Common myeloid progenitor, CD34-positive (primary cell): ENCODE data around the gene VASN.

Experiments
- CTCF ChIA-PET: fragments of 350-600 bp; sonication (Branson Sonifier 250); formaldehyde crosslinking; loops from one replicate; lab custom pipeline; 2021; ENCODE audit warnings: antibody characterized with exemption; lab: Charles Lee
- POLR2A ChIA-PET: fragments of 350-600 bp; sonication (Branson Sonifier 250); formaldehyde crosslinking; loops from one replicate; lab custom pipeline; 2021; ENCODE audit warnings: antibody characterized with exemption; lab: Charles Lee
- DNase-seq, 3 donors: peaks; one replicate each; pipeline versions ENCODE4 v3.0.0 to v3.0.0-alpha.2; 2013
- H3K27ac ChIP-seq, 2 experiments: 1 replicate in 1 of 2; 2 replicates in 1 of 2; pipeline ENCODE4 v1.7.0; 2013; ENCODE audit warnings: inconsistent platforms in 2 of 2, low read length in 2 of 2, mild to moderate bottlenecking in 2 of 2, low read depth in 1 of 2, moderate library complexity in 1 of 2; ENCODE audit not compliant: severe bottlenecking in 2 of 2, insufficient read depth in 1 of 2, poor library complexity in 1 of 2
- H3K27me3 ChIP-seq, 5 experiments: replicated peaks in 2 of 5; 1 replicate in 3 of 5; 2 replicates in 2 of 5; pipeline versions ENCODE4 v1.6.1 to v1.7.0; 2013; ENCODE audit warnings: low read length in 4 of 5, mild to moderate bottlenecking in 2 of 5, moderate library complexity in 2 of 5, inconsistent platforms in 1 of 5; ENCODE audit not compliant: insufficient read depth in 5 of 5, control insufficient read depth in 4 of 5
- H3K36me3 ChIP-seq, 4 experiments: 1 replicate in 2 of 4; 2 replicates in 2 of 4; pipeline versions ENCODE4 v1.6.1 to v1.7.0; 2013; ENCODE audit warnings: low read length in 3 of 4, control low read depth in 1 of 4, mild to moderate bottlenecking in 1 of 4; ENCODE audit not compliant: control insufficient read depth in 4 of 4, insufficient read depth in 4 of 4
- H3K4me1 ChIP-seq, 4 experiments: 1 replicate in 3 of 4; 2 replicates in 1 of 4; pipeline versions ENCODE4 v1.6.1 to v1.7.1; 2013; ENCODE audit warnings: low read length in 3 of 4, mild to moderate bottlenecking in 3 of 4, control low read depth in 1 of 4, inconsistent platforms in 1 of 4, moderate library complexity in 1 of 4; ENCODE audit not compliant: control insufficient read depth in 4 of 4, insufficient read depth in 4 of 4; ENCODE audit errors: control extremely low read depth in 1 of 4
- H3K4me3 ChIP-seq, 7 experiments: 1 replicate in 4 of 7; 2 replicates in 3 of 7; pipeline versions ENCODE4 v1.5.1 to v1.7.0; 2013; ENCODE audit warnings: mild to moderate bottlenecking in 7 of 7, low read length in 6 of 7, moderate library complexity in 6 of 7, inconsistent platforms in 2 of 7, low read depth in 2 of 7, control low read depth in 1 of 7; ENCODE audit not compliant: insufficient read depth in 4 of 7, control insufficient read depth in 1 of 7; ENCODE audit errors: extremely low read depth in 1 of 7
- H3K9me3 ChIP-seq, 5 experiments: 1 replicate in 4 of 5; 2 replicates in 1 of 5; pipeline versions ENCODE4 v1.6.1 to v1.7.1; 2013; ENCODE audit warnings: low read length in 4 of 5, mild to moderate bottlenecking in 2 of 5, inconsistent platforms in 1 of 5, low read depth in 1 of 5, moderate library complexity in 1 of 5; ENCODE audit not compliant: control insufficient read depth in 4 of 5, insufficient read depth in 2 of 5; ENCODE audit errors: control extremely low read depth in 1 of 5
- WGBS: methylation state at CpG from one replicate; pipeline ENCODE4 v1.1.5; 2013; ENCODE audit not compliant: insufficient coverage; 5-methylcytosine and 5-hydroxymethylcytosine counted together

Gene VASN

GRCh38 chr16:4325253-4325758 lies 46.3 kb upstream of the VASN start:
- WGBS, result 89% methylated on average over 5 of the region's 6 CpGs
- CTCF ChIA-PET, result interaction anchor here (3.7 to 14.1 kb wide), 3 partner anchors 10 to 39 kb away, joined by 14 to 188 read pairs (median 132); partner anchors contain the start of gene GLIS2
- H3K9me3 ChIP-seq, result no peaks in the 10 kb centered on the region
- POLR2A ChIA-PET, result no interaction called here
- H3K36me3 ChIP-seq, result no peaks in the 10 kb centered on the region
- no peaks in the 10 kb centered on the region for H3K27me3 ChIP-seq
- H3K4me3 ChIP-seq, result no peak overlapping the region
- peaks cover 0 to 21% (median 17%) of the 10 kb centered on the region in 4 experiments for H3K4me1 ChIP-seq
- no peak overlapping the region for H3K27ac ChIP-seq
- peak in 1 of 3 donors; percentile 57 for DNase-seq

- Histone ChIP-seq H3K9me3 (no peaks in the 10 kb centered on the region), H3K4me3 (peak overlapping the region; percentile 8 to 77 (median 61)), H3K4me1 (peaks cover 0 to 21% (median 17%) of the 10 kb centered on the region in 4 experiments), H3K36me3 (no peaks in the 10 kb centered on the region), H3K27ac (no peak overlapping the region), H3K27me3 (no peaks in the 10 kb centered on the region)
- ChIA-PET CTCF (interaction anchor here (1.0 to 14.1 kb wide), 9 partner anchors 12 to 128 kb away, joined by 3 to 188 read pairs (median 13); partner anchors contain the start of genes GLIS2 and TFAP4), POLR2A (no interaction called here)
- 7% methylated on average over 17 of the region's 57 CpGs for WGBS
- DNase-seq, result peak in 1 of 3 donors; percentile 58
Measured at GRCh38 chr16:4327386-4328045, 44.1 kb upstream of the VASN start.

- CTCF ChIA-PET, result interaction anchor here (0.8 to 14.1 kb wide), 13 partner anchors 10 to 129 kb away, joined by 3 to 188 read pairs (median 6); partner anchors contain the start of gene TFAP4
- Histone ChIP-seq H3K4me1 (peaks cover 0 to 23% (median 17%) of the 10 kb centered on the region in 4 experiments), H3K36me3 (no peaks in the 10 kb centered on the region), H3K27ac (no peak overlapping the region), H3K27me3 (no peaks in the 10 kb centered on the region), H3K4me3 (peak overlapping the region; percentile 8 to 77 (median 61)), H3K9me3 (no peaks in the 10 kb centered on the region)
- WGBS, result 10% methylated on average over 30 of the region's 30 CpGs
- POLR2A ChIA-PET, result no interaction called here
- DNase-seq, result peak; percentile 68 to 77 (median 77)
Measured at GRCh38 chr16:4328046-4328781, 43.4 kb upstream of the VASN start.

GRCh38 chr16:4328782-4329775 lies 42.6 kb upstream of the VASN start:
- Histone ChIP-seq H3K9me3 (no peaks in the 10 kb centered on the region), H3K4me1 (peaks cover 0 to 28% (median 19%) of the 10 kb centered on the region in 4 experiments), H3K4me3 (peak overlapping the region in 1 of 7 experiments; percentile 65), H3K36me3 (no peaks in the 10 kb centered on the region), H3K27me3 (no peaks in the 10 kb centered on the region), H3K27ac (no peak overlapping the region)
- no peak for DNase-seq
- POLR2A ChIA-PET, result no interaction called here
- CTCF ChIA-PET, result interaction anchor here (0.8 to 14.1 kb wide), 19 partner anchors 11 to 346 kb away, joined by 3 to 188 read pairs (median 4); partner anchors contain the start of gene TFAP4
- WGBS, result 82% methylated on average over 11 of the region's 17 CpGs

GRCh38 chr16:4330277-4330874 lies 41.3 kb upstream of the VASN start:
- DNase-seq, result peak in 2 of 3 donors; percentile 57
- ChIA-PET CTCF (interaction anchor here (0.7 to 14.1 kb wide), 13 partner anchors 10 to 347 kb away, joined by 3 to 188 read pairs (median 4); no protein-coding TSS in a partner anchor), POLR2A (interaction anchor here (0.5 to 0.7 kb wide), 2 partner anchors 58 to 628 kb away, joined by 3 read pairs; partner anchors contain the start of genes SEC14L5 and TFAP4)
- Histone ChIP-seq H3K27ac (no peak overlapping the region), H3K4me3 (no peak overlapping the region), H3K36me3 (no peaks in the 10 kb centered on the region), H3K27me3 (no peaks in the 10 kb centered on the region), H3K4me1 (peaks cover 0 to 28% (median 19%) of the 10 kb centered on the region in 4 experiments), H3K9me3 (no peaks in the 10 kb centered on the region)
- 61% methylated on average over 14 of the region's 14 CpGs for WGBS

- peaks cover 0 to 26% (median 17%) of the 10 kb centered on the region in 4 experiments for H3K4me1 ChIP-seq
- ChIA-PET CTCF (interaction anchor here (0.6 to 14.1 kb wide), 17 partner anchors 9 to 144 kb away, joined by 3 to 188 read pairs (median 4); no protein-coding TSS in a partner anchor), POLR2A (interaction anchor here (0.6 to 1.0 kb wide), 2 partner anchors 23 to 24 kb away, joined by 3 read pairs; no protein-coding TSS in a partner anchor)
- H3K27ac ChIP-seq, result no peak overlapping the region
- no peak overlapping the region for H3K4me3 ChIP-seq
- H3K36me3 ChIP-seq, result no peaks in the 10 kb centered on the region
- DNase-seq, result no peak
- H3K9me3 ChIP-seq, result no peaks in the 10 kb centered on the region
- 96% methylated on average over 13 of the region's 14 CpGs for WGBS
- H3K27me3 ChIP-seq, result no peaks in the 10 kb centered on the region
Measured at GRCh38 chr16:4332083-4332482, 39.6 kb upstream of the VASN start.
